Measurements from ENCODE around the gene CELF6. TPM values are rescaled to one million over a fixed set of nuclear protein-coding genes. Genes with fewer than 3 reads are reported as not detected.

Gene CELF6
- total and polyA plus RNA-seq, 7 donors, result 2.1 to 5.8 (median 3.1) TPM; not detected in 2

GRCh38 chr15:72307026-72307425, 12.9 kb downstream of the CELF6 start:
- no peak overlapping the region for H3K27ac ChIP-seq
- intact Hi-C loops (cut with DNase I), result no loop called here
- H3K9me3 ChIP-seq, result no peaks in the 10 kb centered on the region
- no peak for TF ChIP-seq POLR2A (IDR thresholded peaks at IDR 0.05)
- TF ChIP-seq CTCF (IDR thresholded peaks at IDR 0.05), result no peak
- no peak for TF ChIP-seq POLR2AphosphoS5 (IDR thresholded peaks at IDR 0.05)
- TF ChIP-seq EP300 (IDR thresholded peaks at IDR 0.05), result no peak
- 78 to 84% methylated on average over 5 of the region's 5 CpGs for WGBS, 2 donors
- DNase-seq, result peak; percentile 7
- H3K4me3 ChIP-seq, result no peak overlapping the region
- H3K27me3 ChIP-seq, result no peaks in the 10 kb centered on the region
- H3K4me1 ChIP-seq, result no peaks in the 10 kb centered on the region
- no peaks in the 10 kb centered on the region for H3K36me3 ChIP-seq

- TF ChIP-seq POLR2A (IDR thresholded peaks at IDR 0.05), result no peak
- no peak for TF ChIP-seq POLR2AphosphoS5 (IDR thresholded peaks at IDR 0.05)
- no peak for TF ChIP-seq CTCF (IDR thresholded peaks at IDR 0.05)
- TF ChIP-seq EP300 (IDR thresholded peaks at IDR 0.05), result no peak
- DNase-seq, result peak; percentile 57
- Histone ChIP-seq H3K4me1 (no peaks in the 10 kb centered on the region), H3K27ac (no peak overlapping the region), H3K36me3 (no peaks in the 10 kb centered on the region), H3K9me3 (no peaks in the 10 kb centered on the region), H3K27me3 (no peaks in the 10 kb centered on the region), H3K4me3 (no peak overlapping the region)
- intact Hi-C loops (cut with DNase I), result no loop called here
- 65 to 86% methylated on average over 10 of the region's 10 CpGs for WGBS, 2 donors
Observed at GRCh38 chr15:72306211-72306785, 13.7 kb downstream of the CELF6 start.

DNA sequence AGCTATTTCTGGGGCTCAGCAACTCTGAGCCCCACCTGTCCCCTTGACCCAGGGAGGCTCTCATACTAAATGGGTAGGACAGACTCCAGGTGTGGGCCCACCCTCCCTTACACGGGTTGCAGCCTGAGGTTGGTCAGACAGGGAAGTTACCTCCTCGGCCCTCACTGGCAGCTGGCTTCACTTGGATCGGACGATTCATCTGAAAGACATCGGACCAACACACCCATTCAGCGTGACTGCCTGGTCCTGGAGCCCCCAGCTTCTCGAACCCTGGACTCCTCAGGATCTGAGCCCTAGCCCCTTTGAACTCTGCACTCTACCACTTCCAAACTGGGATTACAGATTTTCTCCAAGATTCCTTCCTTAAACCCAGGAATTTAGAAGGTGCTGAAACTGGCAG, 15.4 kb downstream of the CELF6 start:
- no peaks in the 10 kb centered on the region for H3K9me3 ChIP-seq
- H3K4me1 ChIP-seq, result no peaks in the 10 kb centered on the region
- WGBS, 2 donors, result 95% methylated on average over 7 of the region's 7 CpGs
- TF ChIP-seq CTCF (IDR thresholded peaks at IDR 0.05) (no peak), POLR2A (IDR thresholded peaks at IDR 0.05) (no peak), POLR2AphosphoS5 (IDR thresholded peaks at IDR 0.05) (no peak), EP300 (IDR thresholded peaks at IDR 0.05) (no peak)
- H3K27me3 ChIP-seq, result no peaks in the 10 kb centered on the region
- no peak for DNase-seq
- H3K36me3 ChIP-seq, result no peaks in the 10 kb centered on the region
- H3K4me3 ChIP-seq, result no peak overlapping the region
- intact Hi-C loops (cut with DNase I), result no loop called here
- no peak overlapping the region for H3K27ac ChIP-seq

DNA sequence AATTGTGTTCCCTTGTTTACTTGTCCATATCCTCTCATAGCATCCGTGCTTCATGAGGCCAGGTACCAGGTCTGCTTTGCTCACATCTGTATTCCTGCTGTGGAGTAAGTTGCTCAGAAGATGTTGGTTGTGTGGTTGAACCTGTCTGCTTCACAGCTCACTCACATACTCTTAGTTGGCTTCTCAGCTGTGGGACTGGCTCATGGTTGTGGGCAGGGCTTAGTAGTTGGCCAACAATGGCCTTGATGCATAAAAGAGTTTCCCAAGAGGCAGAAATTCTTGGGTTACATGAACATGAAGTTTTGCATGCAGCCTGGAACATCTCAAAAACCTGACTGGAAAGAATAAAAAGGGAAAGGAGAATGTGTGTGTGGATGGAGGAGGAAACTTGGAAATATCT, 17.0 kb downstream of the CELF6 start:
- no peaks in the 10 kb centered on the region for H3K4me1 ChIP-seq
- no peak for DNase-seq
- 62 to 89% methylated on average over 1 of the region's 1 CpG for WGBS, 2 donors
- intact Hi-C loops (cut with DNase I), result no loop called here
- H3K27me3 ChIP-seq, result no peaks in the 10 kb centered on the region
- no peak overlapping the region for H3K27ac ChIP-seq
- no peaks in the 10 kb centered on the region for H3K36me3 ChIP-seq
- H3K4me3 ChIP-seq, result no peak overlapping the region
- H3K9me3 ChIP-seq, result no peaks in the 10 kb centered on the region
- no peak for TF ChIP-seq POLR2AphosphoS5 (IDR thresholded peaks at IDR 0.05)

- intact Hi-C loops (cut with DNase I), result loop anchor here (5.0 kb wide), 1 partner anchor 92 kb away; the partner anchor contains the start of gene GRAMD2A
- TF ChIP-seq EP300 (IDR thresholded peaks at IDR 0.05) (no peak), POLR2AphosphoS5 (IDR thresholded peaks at IDR 0.05) (no peak), CTCF (IDR thresholded peaks at IDR 0.05) (no peak), POLR2A (IDR thresholded peaks at IDR 0.05) (no peak)
Observed at GRCh38 chr15:72289597-72290325, 30.2 kb downstream of the CELF6 start.

More at GRCh38 chr15:72289597-72290325, 30.2 kb downstream of the CELF6 start:
- no peak overlapping the region for H3K27ac ChIP-seq
- H3K9me3 ChIP-seq, result no peaks in the 10 kb centered on the region
- no peaks in the 10 kb centered on the region for H3K4me1 ChIP-seq
- 93 to 95% methylated on average over 52 of the region's 52 CpGs for WGBS, 2 donors
- no peaks in the 10 kb centered on the region for H3K27me3 ChIP-seq
- H3K36me3 ChIP-seq, result no peaks in the 10 kb centered on the region
- DNase-seq, result no peak
- no peak overlapping the region for H3K4me3 ChIP-seq

Measured in sigmoid colon (tissue), 7 donors.